ENCODE measurements around the gene KLHL41.

Gene KLHL41

DNA sequence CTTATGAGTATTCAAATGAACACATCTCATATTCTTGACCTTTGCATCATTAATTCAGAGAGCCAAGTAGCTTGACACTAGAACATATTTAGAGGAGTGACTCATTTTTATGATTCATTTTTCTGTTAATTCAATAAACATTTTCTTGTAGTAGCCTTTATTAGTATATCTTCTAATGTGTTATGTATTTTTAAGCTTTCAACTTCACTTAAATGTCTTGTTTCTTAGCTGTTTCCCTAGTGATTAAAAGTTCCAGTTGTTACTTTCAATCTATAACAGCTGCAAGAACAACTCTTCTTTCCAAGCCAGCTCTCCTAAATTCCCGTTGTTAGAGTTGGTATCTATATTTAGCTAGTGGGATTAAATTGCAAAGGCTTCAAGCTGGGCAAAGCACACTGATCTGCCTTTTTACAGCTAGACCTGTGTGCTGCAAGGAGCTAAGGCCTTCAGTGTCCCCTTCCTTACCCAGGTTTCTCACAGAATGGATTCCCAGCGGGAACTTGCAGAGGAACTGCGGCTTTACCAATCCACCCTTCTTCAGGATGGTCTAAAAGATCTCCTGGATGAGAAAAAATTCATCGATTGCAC, at the start of gene KLHL41:
KLHL41 (plus strand) TSS at position 405 of the 588 bp plus-strand sequence; CDS start at position 482, 77 bp downstream.
- DNase-seq (ENCODE audit: low read depth) = peak; percentile 39

DNA sequence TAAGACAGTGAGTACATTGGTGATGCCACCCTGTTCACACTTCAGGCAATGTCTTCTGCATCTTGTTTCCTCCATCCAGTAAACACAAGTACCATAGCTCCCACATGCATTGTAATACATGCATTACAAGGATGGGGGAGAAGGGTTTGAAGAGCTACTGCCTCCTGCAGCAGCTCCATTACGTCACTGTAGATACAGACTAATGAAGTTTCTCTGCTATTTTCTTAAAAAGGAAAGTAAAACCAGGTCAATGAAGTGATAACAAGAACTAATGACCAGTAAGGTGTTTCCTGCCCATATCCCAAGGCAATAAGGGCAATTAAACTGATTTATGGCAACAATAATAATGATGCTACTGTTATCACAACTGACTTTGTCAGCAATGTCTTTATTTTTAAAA, 48.4 kb upstream of the KLHL41 start:
- DNase-seq (ENCODE audit: low read depth) = no peak

DNA sequence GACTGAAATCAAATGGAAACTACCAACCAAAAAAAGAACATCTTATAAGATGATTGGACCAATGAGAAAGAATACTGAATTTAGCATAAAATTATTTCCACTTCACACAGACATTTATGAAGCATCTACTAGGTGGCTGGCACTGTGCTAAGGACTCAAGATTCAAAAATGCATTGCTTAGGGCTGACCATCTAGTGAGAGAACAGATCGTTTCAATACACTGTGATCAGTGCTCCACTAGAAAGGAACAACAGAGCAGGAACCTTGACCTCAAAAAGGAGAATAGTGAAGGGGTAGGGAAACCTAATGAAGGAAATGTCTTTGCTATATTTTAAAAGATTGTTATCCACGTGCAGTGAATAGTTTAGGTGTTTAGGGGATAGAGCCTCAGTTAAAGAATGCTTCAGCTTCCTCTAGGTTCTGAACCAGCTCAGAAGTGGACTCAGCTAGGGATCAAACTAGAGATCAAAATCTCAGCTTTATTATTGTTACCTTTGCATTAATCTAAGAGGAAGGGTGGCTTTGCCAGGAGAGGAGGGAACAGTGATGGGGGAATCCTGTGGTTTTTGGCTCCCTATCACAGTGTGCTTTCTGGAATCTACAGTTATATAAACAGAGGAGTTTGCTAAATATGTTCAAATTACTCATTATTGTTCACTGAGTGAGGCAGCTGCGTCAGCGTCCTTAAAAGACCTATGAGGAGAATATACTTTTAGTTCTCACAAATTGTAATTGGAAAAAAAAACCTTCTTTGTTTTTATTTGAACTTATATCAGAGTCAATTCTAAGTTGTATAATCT, 46.4 kb upstream of the KLHL41 start:
- DNase-seq (ENCODE audit: low read depth) = peak; percentile 89

DNA sequence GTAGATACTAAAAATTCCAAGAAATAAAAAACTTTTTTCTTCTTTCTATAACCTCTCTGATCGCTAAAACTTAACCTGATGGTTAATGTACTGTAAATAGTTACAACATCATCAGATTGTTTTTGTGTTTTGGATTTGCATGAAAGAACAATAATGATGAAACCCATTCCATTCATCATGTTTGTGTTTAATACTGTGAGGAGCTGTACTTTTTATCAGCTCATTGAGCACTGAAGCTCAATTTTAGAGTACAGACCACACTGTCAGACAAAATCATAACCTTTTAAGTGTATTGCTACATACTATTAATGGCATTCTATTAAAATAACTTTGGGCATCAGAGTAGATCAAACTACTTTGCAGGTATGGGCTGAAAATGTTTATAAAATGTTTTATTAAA, 45.0 kb upstream of the KLHL41 start:
- DNase-seq (ENCODE audit: low read depth) = no peak

DNA sequence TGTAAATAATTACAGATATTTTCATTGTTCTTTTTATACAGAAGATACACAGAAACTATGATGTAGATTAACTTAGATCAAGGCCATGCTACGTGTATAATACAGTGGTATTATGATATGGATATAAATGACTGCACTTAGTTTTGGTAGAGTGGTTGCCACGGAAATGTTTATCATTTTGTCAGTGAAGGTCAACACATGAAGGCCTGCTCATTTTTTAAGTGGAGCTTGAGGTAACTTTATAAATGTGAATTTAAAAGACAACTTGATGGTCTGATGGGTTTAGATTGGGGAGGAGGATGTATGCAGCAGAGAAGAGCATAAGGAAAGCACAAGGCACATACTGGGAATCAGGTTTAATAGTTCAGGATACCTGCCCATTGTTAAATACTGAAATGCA, 44.6 kb upstream of the KLHL41 start:
- DNase-seq (ENCODE audit: low read depth) = no peak

DNA sequence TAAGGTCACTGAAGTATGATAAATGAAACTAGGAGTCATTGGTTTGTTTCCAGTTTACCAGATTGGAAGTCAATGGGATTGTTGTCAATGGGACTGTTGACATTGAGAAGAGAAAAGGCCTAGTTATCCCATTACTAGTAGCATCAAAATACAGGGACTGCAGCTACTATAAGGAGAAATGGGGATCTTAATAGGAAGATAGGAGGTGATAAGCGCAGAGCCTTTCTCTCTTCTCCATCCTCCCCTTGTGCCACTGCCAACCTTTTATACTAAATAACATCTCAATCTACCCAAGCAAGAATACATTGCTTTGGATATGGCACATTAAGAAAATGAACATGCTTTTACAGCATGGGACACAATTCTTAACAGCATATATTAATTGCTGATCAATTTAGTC, 40.7 kb upstream of the KLHL41 start:
- no peak for DNase-seq (ENCODE audit: low read depth)

DNA sequence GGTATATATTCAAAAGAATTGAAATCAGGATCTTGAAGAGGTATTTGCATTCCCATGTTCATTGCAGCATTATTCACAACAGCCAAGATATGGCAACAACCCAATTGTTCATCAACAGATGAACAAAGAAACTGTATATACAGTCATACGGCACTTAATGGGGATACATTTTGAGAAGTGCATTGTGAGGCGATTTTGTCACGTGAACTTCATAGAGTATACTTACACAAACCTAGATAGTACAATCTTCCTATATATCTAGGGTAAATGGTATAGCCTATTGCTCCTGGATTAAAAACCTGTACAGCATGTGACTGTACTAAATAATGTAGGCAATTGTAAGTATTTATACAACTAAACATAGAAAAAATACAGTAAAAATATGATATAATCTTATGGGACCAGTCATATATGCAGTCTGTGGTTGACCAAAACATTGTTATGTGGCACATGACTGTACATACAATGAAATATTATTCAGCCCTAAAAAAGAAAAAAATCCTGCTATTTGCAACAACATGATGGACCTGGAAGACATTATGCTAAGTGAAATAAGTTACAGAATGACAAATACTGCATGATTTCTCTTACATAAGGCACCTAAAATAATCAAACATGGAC, 39.4 kb upstream of the KLHL41 start:
- DNase-seq (ENCODE audit: low read depth) = no peak

DNA sequence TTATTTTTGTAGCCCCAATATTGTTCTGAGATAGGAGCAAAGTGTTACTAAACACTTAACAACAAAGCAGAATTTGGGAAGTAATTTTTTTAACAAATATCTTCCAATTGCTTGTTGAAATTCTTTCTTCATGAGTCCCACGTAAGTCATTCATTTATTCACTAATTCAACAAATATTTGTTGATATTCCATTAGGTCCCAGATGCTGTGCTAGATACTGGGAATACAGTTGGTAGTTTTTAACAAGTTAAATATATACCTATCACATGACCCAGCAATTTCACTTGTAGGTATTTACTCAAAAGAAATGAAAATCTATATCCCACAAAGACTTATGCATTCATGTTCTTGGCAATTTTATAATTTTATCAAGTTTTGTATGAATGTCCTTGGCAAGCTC, 37.3 kb upstream of the KLHL41 start:
- DNase-seq (ENCODE audit: low read depth) = no peak

DNA sequence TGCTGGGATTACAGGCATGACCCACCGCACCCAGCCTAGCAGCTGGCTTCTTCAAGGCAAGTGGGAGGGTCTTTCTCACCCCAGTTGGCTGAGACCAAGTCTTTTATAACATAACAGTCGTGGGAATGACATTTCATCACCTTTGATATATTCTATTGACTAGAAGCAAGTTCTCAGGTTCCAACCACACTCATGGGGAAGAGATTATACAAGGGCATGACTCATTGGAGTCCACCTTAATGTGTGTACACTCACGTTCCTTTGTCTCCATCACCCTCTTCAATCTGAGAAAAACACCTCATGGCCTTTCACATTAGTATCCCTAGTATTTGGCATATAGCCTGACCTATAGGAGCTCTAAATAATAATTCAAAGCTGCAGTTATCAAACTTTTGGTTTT, 33.0 kb upstream of the KLHL41 start:
- peak; percentile 6 for DNase-seq (ENCODE audit: low read depth)

DNA sequence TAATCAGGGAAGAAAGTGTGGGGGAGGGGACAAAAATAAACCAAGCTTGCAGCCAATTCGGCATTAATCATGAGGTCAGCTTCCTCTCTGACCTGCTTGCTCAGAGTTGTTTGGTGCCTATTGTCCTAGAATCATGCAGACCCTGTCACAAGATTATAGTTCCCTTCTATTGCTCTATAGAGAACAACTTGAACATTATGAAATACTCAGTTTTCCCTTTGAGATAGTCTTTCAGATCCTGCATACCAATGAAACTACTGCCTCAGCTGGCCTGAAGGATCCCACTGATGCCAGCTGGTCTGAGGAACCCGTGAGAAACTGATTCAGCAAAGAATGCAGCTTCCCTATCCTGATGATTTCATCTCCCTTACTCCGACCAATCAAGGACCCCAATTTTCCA, 31.2 kb upstream of the KLHL41 start:
- peak; percentile 50 for DNase-seq (ENCODE audit: low read depth)

DNA sequence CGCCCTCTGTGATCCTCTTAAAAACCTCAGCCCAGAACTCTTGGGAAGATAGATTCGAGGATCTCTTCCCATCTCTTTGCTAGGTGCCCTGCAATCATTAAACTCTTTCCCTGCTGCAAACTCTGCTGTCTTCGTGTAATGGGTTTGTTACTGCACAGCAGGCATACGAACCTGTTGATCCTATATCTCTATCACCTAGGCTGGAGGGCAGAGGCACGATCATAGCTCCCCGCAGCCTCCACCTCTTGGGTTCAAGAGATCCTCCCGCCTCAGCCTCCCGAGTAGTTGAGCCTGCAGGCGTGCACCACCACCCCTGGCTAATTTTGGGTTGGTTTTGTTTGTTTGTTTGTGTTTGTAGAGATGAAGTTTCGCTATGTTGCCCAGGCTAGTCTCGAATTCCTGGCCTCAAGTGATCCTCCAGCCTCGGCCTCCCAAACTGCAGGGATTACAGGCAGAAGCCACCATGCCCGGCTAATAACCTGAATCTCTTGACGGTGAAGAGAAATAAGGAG, 30.7 kb upstream of the KLHL41 start:
- no peak for DNase-seq (ENCODE audit: low read depth)

DNA sequence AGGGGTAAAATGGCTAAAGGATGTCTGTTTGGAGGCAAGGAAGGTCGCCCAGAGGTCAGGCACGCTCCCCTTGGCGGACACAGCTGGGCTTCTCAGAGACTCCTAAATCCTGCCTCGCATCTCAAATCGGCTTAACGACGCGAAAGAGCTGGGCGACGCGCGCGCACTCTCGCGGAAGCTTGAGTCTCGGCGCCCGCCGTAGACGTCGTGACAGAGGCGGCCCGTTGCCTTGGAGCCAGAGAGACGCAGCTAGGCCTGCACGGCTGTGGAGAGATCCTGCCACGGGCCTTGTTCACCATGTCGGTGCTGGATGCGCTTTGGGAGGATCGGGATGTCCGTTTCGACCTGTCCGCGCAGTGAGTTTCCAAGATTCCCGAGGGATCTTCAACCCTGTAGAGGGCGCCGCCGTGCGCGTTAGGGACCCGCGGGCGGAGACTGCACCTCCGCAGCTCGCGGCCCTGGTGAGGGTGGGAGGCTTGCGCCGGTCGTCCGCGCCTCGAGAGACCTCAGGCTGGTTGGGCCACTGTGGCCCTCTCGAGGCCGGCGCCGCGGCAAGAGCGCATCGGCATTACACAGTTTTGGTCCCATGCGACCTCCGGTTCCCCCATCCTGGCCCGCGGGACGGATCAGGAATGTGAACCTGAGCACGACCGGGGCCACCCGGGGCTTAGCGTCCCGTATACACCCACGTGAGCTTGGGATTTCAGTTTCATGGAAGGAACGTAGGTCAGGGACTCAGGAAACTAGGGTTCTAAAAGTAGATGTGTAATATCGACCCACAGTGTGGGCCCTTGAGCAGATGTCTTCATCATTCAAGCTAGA, 30.0 kb upstream of the KLHL41 start, which contains the start of gene BBS5:
BBS5 (plus strand) TSS at position 238 of the 822 bp plus-strand sequence; CDS start at position 298, 60 bp downstream.
- DNase-seq (ENCODE audit: low read depth) = peak; percentile 90

DNA sequence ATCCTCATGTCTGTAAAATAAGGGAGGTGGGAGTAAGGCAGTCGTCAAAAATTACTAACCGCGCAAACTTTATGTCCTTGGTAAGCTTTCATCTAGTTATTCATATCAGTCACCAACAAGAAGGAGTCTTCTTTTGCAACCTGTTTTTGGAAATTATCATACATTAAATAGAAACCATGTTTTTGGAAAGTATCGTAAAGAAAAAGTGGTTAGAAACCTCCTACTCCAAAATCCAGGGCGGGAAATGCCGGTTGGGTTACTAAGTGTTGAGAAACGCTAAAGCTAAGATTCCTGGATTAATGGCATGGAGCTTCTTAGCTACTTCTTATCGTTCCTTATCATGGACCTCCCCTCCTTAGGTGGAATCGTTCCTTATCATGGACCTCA, 29.4 kb upstream of the KLHL41 start:
- DNase-seq (ENCODE audit: low read depth) = peak; percentile 34

DNA sequence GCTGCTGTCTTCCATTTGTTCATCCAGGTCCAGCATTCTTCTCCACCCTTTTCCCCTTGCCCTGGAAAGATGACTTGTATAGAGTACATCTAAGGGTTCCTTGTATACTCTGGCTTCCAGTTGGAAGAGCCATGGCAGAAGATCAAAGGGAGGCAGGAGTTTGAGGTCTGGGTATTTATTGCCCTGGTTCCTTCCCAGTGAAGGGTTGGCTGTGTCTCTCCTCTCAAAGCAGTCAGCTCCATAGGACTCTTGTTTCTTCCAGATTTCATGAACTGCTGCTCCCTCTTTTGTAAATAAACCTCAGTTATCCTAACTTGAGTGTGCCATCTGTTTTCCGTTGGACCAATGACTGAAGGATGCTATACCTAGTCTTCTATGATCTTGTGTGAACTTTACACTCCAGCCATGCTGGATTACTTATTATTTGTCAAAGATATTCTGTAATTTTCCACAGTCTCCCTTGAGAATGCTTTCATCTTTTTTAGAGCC, 23.8 kb upstream of the KLHL41 start:
- no peak for DNase-seq (ENCODE audit: low read depth)

DNA sequence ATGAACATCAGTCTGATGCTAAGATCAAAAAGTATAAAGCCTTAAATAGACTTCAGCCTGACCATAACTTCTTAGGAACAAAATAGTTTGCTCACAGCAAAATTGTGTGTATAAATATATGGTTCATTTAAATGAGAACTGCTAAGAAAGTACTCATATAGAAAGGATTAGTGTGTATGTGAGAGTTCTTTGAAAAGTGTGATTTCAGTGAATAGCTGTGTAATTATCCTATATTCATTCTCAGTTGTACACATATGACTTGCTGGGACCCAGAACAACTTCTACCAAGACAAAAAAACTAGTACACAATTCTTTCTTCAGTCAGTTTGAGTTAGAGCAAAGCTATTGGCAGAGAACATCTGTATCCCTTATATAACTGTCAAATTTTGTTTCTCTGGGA, 23.0 kb upstream of the KLHL41 start:
- no peak for DNase-seq (ENCODE audit: low read depth)

DNA sequence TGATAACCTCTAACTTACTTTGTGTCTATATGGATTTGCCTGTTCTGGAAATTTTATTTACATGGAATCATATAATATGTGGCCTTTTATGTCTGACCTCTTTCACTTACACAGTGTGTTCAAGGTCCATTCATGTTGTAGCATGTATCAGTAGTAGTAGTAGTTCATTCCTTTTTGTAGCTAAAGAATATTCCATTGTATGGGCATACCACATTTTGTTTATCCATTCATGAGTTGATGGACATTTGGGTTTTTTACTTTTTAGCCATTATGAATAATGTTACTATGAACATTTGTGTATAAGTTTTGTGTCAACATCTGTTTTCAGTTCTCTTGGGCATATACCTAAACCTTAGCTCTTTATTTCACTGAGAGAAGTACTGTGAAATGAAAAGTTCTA, 18.7 kb upstream of the KLHL41 start:
- no peak for DNase-seq (ENCODE audit: low read depth)

DNA sequence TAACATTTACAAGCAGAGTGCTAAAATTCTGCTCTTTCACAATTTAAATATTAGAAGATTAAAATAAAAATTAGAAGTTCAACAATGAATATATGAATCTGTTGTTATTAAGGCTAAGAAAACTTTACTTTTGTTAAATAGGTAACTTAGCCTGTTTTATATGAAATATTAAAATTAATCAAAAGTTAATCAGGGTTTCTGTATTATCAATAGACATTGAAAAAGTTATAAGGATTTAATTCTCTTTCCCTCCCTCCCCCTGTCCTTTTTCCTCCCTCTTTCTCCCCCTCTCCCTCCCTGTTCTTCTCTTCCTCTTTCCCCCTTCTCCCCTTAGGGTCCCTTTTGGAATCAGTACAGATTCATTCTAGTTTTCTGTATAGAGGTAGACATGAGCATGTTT, 18.1 kb upstream of the KLHL41 start:
- no peak for DNase-seq (ENCODE audit: low read depth)

DNA sequence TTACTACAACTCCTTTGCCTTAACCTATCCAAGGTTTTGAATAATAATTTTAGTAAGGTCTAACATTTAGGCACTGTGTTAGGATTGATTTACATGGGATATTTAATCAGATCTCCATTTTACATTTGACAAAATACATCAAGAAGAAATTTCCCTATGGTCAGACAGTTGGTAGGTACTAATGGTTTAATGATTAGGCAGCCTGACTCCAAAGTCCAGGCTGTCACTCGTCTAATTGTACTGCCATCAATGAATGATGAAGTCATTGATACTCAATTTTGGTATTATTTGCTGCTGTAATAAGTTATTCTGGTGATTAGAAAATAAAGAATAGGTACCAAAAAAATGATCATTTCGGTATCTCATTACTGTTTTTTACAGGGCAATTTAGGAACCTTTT, 16.1 kb upstream of the KLHL41 start:
- DNase-seq (ENCODE audit: low read depth) = no peak

DNA sequence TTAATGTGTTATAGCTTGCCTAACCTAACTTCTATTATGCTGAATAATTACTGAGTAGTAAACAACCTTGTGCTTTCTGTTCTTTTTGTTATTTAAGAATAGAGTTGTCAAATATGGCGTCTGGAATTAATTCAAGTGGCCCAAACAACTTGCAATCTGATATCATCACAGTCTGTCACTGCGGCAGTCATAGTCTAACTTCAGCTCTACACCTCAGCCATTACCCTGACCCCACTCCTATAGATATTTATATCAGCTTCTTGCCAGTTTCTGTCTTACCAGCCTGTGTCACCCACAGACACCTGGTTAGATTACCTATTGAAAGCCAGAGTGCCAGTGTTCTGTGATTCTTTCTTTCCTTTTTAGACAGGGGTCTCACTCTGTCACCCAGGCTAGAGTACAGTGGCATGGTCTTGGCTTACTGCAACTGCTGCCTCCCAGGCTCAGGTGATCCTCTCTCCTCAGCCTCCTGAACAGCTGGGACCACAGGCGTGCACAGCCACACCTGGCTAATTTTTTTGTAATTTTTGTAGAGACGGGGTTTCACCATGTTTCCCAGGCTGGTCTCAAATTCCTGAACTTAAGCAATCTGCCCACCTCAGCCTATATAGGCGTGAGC, 14.1 kb upstream of the KLHL41 start:
- DNase-seq (ENCODE audit: low read depth) = no peak

DNA sequence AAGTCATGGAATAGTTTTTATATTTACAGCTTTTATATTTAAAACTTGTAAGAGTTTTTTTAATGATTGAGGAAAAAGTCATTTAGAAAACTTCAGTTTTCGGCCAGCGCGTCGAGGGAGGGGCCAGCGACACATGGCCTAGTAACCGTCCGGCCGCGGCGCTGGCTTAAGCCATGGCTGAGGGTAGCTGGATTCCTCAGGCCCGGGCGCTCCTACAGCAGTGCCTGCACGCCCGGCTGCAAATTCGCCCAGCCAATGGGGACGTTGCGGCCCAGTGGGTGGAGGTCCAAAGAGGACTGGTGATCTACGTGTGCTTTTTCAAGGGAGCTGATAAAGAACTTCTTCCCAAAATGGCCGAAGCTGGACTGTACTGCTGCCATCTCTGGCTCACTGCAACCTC, 4.9 kb upstream of the KLHL41 start:
- no peak for DNase-seq (ENCODE audit: low read depth)

DNA sequence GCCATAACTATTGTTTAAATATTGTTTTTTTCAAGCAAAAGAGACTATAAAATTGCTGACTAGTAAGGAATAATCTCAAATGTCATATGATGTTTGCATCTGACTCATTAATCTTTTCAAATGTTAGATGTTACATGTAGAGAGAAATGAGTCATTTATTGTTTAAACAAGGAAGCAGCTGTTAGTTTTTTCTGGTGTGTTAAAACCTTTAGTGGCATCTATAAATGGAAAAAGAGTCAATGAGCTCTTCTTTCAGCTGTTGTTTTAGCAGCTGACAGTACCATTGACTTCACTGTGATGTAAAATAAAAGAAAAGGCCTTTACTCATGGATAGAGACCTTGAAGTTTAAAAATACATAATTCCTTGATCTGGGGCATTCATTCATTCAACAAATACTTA, 1.8 kb upstream of the KLHL41 start:
- DNase-seq (ENCODE audit: low read depth) = peak; percentile 65

DNA sequence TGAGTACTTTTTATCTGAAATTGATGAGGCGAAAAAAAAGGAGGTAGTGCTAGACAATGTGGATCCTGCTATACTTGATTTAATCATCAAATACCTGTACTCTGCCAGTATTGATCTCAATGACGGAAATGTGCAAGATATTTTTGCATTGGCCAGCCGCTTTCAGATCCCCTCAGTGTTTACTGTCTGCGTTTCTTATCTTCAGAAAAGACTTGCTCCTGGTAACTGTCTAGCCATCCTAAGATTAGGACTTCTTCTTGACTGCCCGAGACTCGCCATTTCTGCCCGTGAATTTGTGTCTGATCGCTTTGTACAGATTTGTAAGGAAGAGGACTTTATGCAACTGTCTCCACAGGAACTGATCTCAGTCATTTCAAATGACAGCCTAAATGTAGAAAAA, 453 bp downstream of the KLHL41 start:
- no peak for DNase-seq (ENCODE audit: low read depth)
